Embryonic facial prominence (tissue), 1 donor: ENCODE results near the gene CREB3L2.
"Not testable (repeated sequence)": the region's sequence is repeated elsewhere in the genome, so short reads cannot be mapped to it uniquely, and the experiment has no call there.

Source experiments
- DNase-seq: peaks from one replicate; pipeline ENCODE4 v3.0.0-alpha.2; 2016; ENCODE audit errors: extremely low spot score

CREB3L2 gene

GRCh38 chr7:138001529-138002095 lies at the start of gene CREB3L2:
Gene CREB3L2, minus strand, starts transcription at chr7:138002086. Its CDS starts 381 bp downstream, at chr7:138001705.
- no peak for DNase-seq

- DNase-seq: no peak
Measured at GRCh38 chr7:138049505-138050116, 47.7 kb upstream of the CREB3L2 start.

GRCh38 chr7:138047907-138048306 lies 46.0 kb upstream of the CREB3L2 start:
- DNase-seq: no peak

- DNase-seq: no peak
Measured at GRCh38 chr7:138044897-138045296, 43.0 kb upstream of the CREB3L2 start.

- DNase-seq: not testable (repeated sequence)
Measured at GRCh38 chr7:138040063-138040462, 38.2 kb upstream of the CREB3L2 start.

GRCh38 chr7:138036135-138036534 lies 34.2 kb upstream of the CREB3L2 start:
- DNase-seq: no peak

- no peak for DNase-seq
Measured at GRCh38 chr7:138033241-138033640, 31.4 kb upstream of the CREB3L2 start.

- DNase-seq: no peak
Measured at GRCh38 chr7:138032770-138033169, 30.9 kb upstream of the CREB3L2 start.

- DNase-seq: no peak
Measured at GRCh38 chr7:138032186-138032585, 30.3 kb upstream of the CREB3L2 start.

- no peak for DNase-seq
Measured at GRCh38 chr7:138030679-138031351, 28.9 kb upstream of the CREB3L2 start.

- DNase-seq: no peak
Measured at GRCh38 chr7:138029941-138030340, 28.1 kb upstream of the CREB3L2 start.

GRCh38 chr7:138029126-138029525 lies 27.2 kb upstream of the CREB3L2 start:
- no peak for DNase-seq

- no peak for DNase-seq
Measured at GRCh38 chr7:138027100-138027499, 25.2 kb upstream of the CREB3L2 start.

- DNase-seq: no peak
Measured at GRCh38 chr7:138025215-138026186, 23.6 kb upstream of the CREB3L2 start.

- no peak for DNase-seq
Measured at GRCh38 chr7:138024765-138025164, 22.9 kb upstream of the CREB3L2 start.

- no peak for DNase-seq
Measured at GRCh38 chr7:138024343-138024691, 22.4 kb upstream of the CREB3L2 start.

- no peak for DNase-seq
Measured at GRCh38 chr7:138023618-138024342, 21.9 kb upstream of the CREB3L2 start.

GRCh38 chr7:138021889-138022288 lies 20.0 kb upstream of the CREB3L2 start:
- no peak for DNase-seq

GRCh38 chr7:138017992-138018391 lies 16.1 kb upstream of the CREB3L2 start:
- DNase-seq: no peak

- DNase-seq: no peak
Measured at GRCh38 chr7:138015096-138015495, 13.2 kb upstream of the CREB3L2 start.

GRCh38 chr7:138014686-138015085 lies 12.8 kb upstream of the CREB3L2 start:
- DNase-seq: no peak
